Raji (cell line): Measurements from ENCODE around the gene SGIP1.

Experiments used
- POLR2A ChIP-seq: IDR thresholded peaks from 2 replicates; pipeline ENCODE4 v1.6.1; 2011; ENCODE audit warnings: low read depth, low read length, control low read depth; ENCODE audit not compliant: insufficient read depth

Gene SGIP1

GRCh38 chr1:66770694-66771093 lies 236.7 kb downstream of the SGIP1 start:
- no peak for TF ChIP-seq POLR2A

- TF ChIP-seq POLR2A = no peak
Observed at GRCh38 chr1:66773227-66773626, 239.3 kb downstream of the SGIP1 start.

DNA sequence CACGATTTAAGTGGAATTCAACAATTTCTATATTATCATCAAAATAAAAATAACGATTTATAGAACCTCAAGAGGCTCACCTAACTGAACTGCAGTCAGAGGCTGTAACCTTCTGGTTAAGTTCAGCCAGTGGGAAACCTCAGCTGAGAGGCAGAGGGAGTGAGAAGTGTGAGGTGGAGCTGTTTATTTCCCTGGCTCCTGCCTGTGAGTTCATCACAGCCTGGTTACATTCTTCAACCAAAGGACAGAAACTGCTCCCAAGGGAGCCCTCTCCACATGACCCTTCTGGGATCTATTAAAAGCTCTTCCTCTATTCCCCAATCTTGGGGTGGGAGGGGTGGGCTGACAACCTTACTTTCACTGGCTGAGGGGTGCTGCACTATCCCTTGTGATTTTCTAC lies 240.5 kb downstream of the SGIP1 start:
- no peak for TF ChIP-seq POLR2A

DNA sequence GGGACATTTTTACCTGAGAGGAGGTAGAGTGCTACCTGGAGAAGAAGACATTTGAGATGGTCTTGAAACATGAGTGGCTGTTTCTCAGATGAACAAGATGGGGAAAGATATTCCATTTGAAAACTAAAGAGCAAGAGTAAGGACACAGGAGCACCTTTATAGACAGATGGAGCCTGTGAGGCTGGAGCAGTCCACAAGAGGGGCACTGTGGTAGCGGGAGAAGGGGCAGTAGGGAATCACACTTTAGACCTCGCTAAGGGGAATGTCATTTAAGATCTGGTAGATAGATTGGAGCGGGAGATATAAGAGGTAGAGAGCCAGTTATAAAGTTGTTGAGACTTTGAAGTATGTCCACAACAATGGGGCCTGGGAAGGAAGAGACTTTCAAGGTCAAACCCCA lies 241.7 kb downstream of the SGIP1 start:
- TF ChIP-seq POLR2A = no peak

GRCh38 chr1:66777831-66778230 lies 243.9 kb downstream of the SGIP1 start:
- TF ChIP-seq POLR2A = no peak

DNA sequence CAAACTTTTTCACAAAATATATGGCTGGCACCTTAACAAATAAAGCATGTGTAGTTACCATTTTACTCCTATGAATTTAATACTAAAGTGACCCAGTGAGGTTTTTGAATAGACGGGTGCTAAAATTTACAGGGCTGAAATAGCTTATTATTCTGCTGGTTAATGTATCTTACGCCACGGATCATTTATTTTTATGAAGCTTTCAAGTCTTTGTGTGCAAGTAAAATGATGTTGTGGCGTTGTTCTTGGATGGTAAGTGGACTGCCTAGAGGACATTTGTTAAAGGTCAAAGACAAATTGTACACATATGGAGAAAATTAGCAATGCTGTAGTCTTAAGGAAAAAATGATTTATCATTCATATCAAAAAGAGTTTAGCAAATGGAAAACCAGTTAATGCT lies 244.3 kb downstream of the SGIP1 start:
- no peak for TF ChIP-seq POLR2A

DNA sequence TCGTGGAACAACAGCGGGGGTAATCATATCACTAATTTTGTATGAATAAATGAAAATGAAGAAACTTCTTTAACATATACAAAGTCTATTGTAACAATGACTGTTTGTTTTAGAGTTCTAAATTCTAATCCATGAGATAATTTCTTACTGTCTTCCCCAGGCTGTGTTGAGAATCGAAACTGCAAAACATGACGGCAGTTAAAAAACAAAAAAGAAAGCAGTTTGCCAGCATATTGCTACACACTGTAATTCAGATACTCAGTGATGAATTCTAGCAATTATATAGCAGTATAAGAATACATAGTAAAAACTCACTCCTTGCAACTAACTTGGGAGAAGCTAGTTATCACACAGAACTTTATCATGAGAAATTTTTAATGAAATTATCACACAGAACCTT lies 245.0 kb downstream of the SGIP1 start:
- TF ChIP-seq POLR2A = no peak

GRCh38 chr1:66779475-66780078 lies 245.6 kb downstream of the SGIP1 start:
- TF ChIP-seq POLR2A = no peak

DNA sequence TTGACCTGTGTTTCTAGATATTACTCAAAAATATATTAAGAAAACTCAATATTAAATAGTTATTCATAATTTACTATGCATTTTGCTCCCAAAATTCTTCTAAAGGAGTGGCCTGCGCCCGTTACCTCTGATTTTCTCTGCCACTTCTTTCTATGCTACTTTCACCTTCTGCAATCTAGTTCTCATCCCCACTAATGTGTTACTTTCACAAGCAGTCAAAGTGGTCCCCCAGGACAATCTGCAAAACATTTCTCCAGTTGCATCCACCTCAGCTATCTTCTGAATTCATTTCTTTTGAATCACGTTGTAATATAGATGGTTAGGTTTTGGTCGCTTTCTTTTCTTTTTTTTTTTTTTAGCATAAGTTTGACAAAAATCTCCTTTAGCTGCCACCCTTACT lies 253.7 kb downstream of the SGIP1 start:
- TF ChIP-seq POLR2A = no peak

- no peak for TF ChIP-seq POLR2A
Observed at GRCh38 chr1:66788231-66788939, 254.4 kb downstream of the SGIP1 start.

GRCh38 chr1:66791621-66792610 lies 258.0 kb downstream of the SGIP1 start:
- TF ChIP-seq POLR2A = no peak
